ENCODE results near the gene TSPAN14. TPM values are rescaled to one million over a fixed set of nuclear protein-coding genes. Genes with fewer than 3 reads are reported as not detected.

Gene TSPAN14
- polyA plus RNA-seq, 3 donors from 2014 or later = 141 to 363 (median 226) TPM

DNA sequence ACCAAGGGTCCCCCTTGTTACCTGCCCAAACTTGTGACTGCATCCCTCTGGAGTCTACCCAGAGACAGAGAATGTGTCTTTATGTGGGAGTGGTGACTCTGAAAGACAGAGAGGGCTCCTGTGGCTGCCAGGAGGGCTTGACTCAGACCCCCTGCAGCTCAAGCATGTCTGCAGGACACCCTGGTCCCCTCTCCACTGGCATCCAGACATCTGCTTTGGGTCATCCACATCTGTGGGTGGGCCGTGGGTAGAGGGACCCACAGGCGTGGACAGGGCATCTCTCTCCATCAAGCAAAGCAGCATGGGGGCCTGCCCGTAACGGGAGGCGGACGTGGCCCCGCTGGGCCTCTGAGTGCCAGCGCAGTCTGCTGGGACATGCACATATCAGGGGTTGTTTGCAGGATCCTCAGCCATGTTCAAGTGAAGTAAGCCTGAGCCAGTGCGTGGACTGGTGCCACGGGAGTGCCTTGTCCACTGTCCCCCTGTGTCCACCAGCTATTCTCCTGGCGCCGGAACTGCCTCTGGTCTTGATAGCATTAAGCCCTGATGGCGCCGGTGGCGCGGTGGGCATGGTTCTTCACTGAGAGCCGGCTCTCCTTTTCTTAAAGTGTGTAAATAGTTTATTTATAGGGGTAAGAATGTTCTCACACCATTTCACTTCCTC lies 64.2 kb downstream of the TSPAN14 start:
- Mint-ChIP-seq H3K27me3 (ENCODE audit: low read depth in 3 of 3) (peaks cover 0 to 15% (median 3%) of the 10 kb centered on the region in 3 donors), H3K36me3 (peaks cover 7 to 33% (median 23%) of the 10 kb centered on the region in 3 donors), H3K4me1 (peaks cover 43 to 48% of the 10 kb centered on the region in 2 donors), H3K9me3 (no peaks in the 10 kb centered on the region), H3K4me3 (peak overlapping the region in 1 of 5 donors; percentile 23), H3K27ac (peak overlapping the region; percentile 51 to 82 (median 74))
- DNase-seq = no peak

DNA sequence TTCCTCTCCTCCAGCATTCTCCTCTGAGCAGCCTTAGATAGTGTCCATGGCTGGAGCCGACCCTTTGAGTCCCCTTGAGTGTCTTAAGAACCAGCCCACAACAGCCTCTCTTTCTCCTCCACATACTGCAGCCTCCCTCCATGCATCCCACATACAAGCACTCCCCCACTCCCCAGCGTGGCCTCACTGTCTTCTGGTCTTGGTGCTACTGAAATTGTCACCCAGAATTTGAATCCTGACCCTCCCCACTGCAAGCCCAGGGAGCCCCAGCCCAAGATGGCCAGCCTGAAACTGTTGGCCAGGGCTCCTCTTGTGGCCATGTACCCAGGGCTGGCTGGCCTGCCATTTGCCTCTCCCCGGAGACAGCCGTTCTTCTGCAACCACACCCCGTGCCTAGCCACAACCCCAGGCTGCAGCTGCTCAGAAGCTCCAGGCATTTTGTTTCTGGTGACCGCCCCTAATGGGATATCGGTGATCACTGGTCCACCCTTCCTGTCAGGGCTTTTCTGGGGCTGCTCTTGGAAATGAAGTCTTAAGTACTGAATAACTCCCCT lies 64.8 kb downstream of the TSPAN14 start:
- Mint-ChIP-seq H3K27me3 (ENCODE audit: low read depth in 3 of 3) (peaks cover 0 to 15% (median 7%) of the 10 kb centered on the region in 3 donors), H3K4me3 (peak overlapping the region in 1 of 5 donors; percentile 23), H3K9me3 (no peaks in the 10 kb centered on the region), H3K4me1 (peaks cover 48 to 54% of the 10 kb centered on the region in 2 donors), H3K36me3 (peaks cover 7 to 31% (median 23%) of the 10 kb centered on the region in 3 donors), H3K27ac (peak overlapping the region; percentile 52 to 82 (median 72))
- no peak for DNase-seq

DNA sequence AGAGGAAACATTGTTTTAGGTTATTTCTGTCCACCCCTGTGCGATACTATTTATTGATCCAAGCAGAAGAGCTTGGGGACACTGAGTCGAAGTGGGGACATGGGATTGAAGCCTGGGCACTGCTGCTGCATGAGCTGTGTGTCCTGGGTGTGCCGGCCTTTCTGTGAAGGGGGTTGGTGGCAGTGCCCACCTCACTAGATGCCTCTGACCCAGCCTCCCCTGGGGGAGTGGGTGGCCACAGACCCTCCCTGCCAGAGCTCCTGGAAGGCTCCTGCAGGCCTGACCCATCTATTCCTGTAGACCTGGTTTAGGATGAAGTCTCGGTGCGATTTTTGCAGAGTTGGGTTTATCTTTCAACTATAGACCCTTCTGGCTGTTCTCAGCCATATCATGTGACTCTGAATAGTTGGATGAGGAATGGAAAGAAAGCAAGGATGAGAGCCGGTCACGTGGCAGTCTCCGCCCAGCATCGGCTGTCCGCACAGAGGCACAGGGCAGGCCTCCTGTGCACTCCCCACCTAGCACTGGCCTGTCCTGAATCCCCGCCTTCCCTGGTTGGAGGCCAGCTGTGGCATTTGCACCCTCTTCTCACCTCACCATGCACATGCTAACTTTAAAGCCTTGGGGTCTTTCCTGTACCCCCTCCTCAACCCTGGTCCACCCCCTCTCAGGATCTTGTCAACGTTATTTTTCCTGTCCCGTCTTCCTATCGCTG lies 66.0 kb downstream of the TSPAN14 start:
- peaks cover 3 to 22% (median 14%) of the 10 kb centered on the region in 3 donors for H3K36me3 Mint-ChIP-seq
- H3K4me3 Mint-ChIP-seq = peak overlapping the region in 2 of 5 donors; percentile 8 to 17
- peak overlapping the region in 5 of 6 donors; percentile 41 to 87 (median 75) for H3K27ac Mint-ChIP-seq
- H3K9me3 Mint-ChIP-seq = no peaks in the 10 kb centered on the region
- no peak for DNase-seq
- peaks cover 58 to 66% of the 10 kb centered on the region in 2 donors for H3K4me1 Mint-ChIP-seq
- H3K27me3 Mint-ChIP-seq (ENCODE audit: low read depth in 3 of 3) = peaks cover 0 to 17% (median 11%) of the 10 kb centered on the region in 3 donors

DNA sequence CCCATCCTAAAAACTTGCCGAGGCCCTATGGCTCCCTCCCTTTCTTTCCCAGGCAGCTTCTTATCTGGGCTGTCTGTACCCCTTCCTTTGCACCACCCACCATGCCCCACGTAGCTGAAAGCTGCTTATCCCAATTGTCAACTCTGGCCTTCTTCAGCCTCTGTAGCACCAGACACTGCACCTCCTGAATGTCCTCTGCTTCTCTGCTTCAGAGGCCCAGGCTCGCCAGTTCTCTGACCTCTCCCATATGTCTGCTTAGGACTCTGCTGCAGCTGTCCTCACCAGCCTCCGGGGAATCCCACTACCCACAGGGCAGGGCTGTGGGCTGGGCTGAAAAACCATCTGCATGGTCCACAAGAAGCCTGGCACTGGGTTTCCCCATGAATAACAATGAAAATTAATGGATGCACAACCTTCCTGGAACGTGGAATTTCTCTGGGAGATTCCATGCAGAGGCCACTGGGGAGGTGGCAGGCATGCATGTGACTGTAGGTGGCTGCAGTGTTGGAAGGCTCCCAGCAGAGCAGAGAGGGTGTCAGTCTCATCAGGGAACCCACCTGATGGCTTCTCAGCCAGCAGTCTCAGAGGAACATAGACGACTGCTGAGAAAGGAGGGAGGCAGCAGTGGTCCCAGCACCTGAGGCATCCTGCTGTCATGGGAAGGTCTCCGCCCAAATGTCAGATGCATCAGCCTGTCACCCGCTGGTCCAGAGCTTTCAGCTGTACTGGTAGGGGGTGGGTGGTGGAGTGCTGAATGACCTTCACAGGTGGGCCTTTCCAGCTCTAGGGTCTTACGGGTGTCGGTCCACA lies 66.8 kb downstream of the TSPAN14 start:
- peaks cover 0 to 18% (median 11%) of the 10 kb centered on the region in 3 donors for H3K27me3 Mint-ChIP-seq (ENCODE audit: low read depth in 3 of 3)
- peaks cover 3 to 22% (median 14%) of the 10 kb centered on the region in 3 donors for H3K36me3 Mint-ChIP-seq
- H3K4me3 Mint-ChIP-seq = no peak overlapping the region
- peak overlapping the region; percentile 14 to 87 (median 70) for H3K27ac Mint-ChIP-seq
- no peaks in the 10 kb centered on the region for H3K9me3 Mint-ChIP-seq
- DNase-seq = no peak
- peaks cover 63 to 73% of the 10 kb centered on the region in 2 donors for H3K4me1 Mint-ChIP-seq

DNA sequence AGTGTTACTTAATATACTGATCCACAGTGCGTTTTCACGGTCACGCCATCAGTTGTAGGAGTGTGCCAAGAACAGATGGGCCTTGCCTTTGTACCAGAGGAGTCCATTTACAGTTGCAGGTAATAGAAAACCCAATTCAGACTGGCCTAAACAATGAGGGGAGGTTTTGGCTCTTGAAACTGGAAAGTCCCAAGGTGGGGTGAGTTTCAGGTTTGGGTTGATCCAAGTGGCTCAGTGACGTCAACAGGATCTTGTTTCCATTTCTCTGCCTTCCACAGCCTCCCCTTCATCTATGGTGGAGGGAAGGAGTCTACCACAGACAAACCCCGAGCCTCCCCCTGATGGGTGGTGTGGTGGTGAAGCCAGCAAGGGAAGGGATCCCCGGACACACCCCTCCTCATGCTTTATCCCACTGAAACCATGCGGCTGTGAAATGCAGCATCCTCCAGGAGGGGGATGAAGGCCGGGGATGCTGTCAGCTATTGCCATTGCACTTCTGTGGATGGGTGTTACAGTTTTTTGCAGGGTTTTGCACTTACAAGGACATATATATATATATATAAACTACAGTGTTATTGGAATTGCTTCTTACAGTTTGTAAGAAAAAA lies 68.8 kb downstream of the TSPAN14 start:
- Mint-ChIP-seq H3K36me3 (peaks cover 3 to 16% (median 5%) of the 10 kb centered on the region in 3 donors), H3K4me1 (peaks cover 66 to 69% of the 10 kb centered on the region in 2 donors), H3K4me3 (no peak overlapping the region), H3K27me3 (ENCODE audit: low read depth in 3 of 3) (peaks cover 2 to 17% (median 7%) of the 10 kb centered on the region in 3 donors), H3K9me3 (no peaks in the 10 kb centered on the region), H3K27ac (peak overlapping the region in 5 of 6 donors; percentile 4 to 70 (median 31))
- DNase-seq = no peak

DNA sequence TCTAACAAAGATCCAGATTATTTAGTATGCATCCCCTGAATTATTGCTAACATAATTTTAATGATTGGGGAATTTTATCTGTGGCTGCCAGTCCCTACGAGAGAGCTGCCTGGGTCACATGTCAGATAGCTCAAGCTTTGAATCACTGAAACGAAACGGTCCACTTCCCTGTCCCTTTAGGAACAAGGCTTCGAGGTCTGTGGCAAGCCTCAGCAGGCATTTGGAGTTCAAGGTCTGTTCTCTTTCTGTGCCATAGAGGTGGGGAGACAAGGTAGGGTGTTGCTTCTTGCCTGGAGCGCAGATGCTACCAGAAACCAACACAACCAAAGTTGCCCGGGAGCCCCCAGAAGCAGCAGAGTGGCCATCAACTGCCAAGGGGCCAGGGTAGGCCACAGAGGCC lies 69.7 kb downstream of the TSPAN14 start:
- H3K27me3 Mint-ChIP-seq (ENCODE audit: low read depth in 3 of 3) = peaks cover 2 to 15% (median 7%) of the 10 kb centered on the region in 3 donors
- peaks cover 65 to 69% of the 10 kb centered on the region in 2 donors for H3K4me1 Mint-ChIP-seq

DNA sequence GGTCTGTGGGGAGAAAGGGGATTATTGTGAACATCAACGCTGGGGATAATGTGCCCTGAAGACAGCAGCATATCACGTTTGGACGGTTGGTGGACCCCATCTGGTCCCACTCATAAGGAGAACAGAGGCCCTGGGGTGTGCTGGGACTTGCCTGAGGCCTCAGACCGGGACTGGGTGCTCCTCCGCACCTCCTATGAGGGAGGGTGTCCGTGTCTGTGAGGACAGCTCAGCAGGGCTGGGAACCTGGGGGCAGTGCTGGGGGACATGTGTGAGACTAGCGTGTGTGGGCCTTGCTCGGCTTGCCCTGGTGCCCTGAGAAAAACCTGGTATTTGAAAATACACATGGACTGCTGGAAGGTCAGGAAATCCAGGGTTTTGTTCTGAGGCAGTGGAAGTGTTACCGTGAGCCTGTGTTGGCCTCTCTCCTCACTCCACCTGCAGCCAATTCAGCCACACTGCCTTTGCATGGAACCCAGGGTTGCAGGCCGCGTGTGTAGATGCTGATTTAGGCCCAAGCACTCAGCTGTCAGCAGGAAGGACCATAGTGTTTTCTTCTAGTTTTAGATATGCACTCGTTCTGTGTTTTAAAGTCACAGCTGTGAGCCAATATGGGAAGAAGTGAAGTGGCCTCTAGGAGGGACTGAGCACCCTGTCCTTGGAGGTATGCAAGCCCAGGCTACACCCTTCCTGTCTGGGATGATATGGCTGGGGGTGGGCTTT lies 70.2 kb downstream of the TSPAN14 start:
- Mint-ChIP-seq H3K9me3 (no peaks in the 10 kb centered on the region), H3K4me3 (no peak overlapping the region), H3K27ac (peak overlapping the region in 5 of 6 donors; percentile 64 to 81 (median 77)), H3K4me1 (peaks cover 65 to 69% of the 10 kb centered on the region in 2 donors), H3K27me3 (ENCODE audit: low read depth in 3 of 3) (peaks cover 2 to 12% (median 7%) of the 10 kb centered on the region in 3 donors), H3K36me3 (peaks cover 0 to 6% (median 0%) of the 10 kb centered on the region in 3 donors)
- DNase-seq = no peak

More for the DNA sequence above, 69.7 kb downstream of the TSPAN14 start:
- Mint-ChIP-seq H3K27ac (peak overlapping the region; percentile 40 to 81 (median 77)), H3K9me3 (no peaks in the 10 kb centered on the region), H3K4me3 (peak overlapping the region in 1 of 5 donors; percentile 32), H3K36me3 (peaks cover 2 to 11% (median 2%) of the 10 kb centered on the region in 3 donors)
- DNase-seq = no peak

DNA sequence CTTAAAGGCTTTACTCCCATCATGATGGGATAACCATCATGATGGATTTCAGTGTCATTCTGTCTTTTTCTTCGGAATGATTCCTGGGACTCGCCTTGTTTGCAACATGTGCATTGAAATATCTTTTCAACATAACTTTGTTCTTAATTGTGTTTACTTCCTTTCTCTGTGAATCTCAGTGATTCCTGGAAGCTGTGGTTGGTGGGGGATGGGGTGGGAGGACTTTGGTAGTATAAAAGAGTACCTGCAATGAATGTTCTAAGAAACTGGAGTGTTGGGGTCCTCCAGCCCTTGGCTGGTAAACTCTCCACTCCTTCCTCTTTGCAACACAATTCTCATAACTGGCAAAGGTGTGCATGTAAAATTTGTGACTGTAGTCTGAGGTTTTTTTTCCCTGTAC lies 72.1 kb downstream of the TSPAN14 start:
- no peaks in the 10 kb centered on the region for H3K9me3 Mint-ChIP-seq
- H3K4me3 Mint-ChIP-seq = no peak overlapping the region
- H3K36me3 Mint-ChIP-seq = no peaks in the 10 kb centered on the region
- DNase-seq = no peak
- peaks cover 65 to 71% of the 10 kb centered on the region in 2 donors for H3K4me1 Mint-ChIP-seq
- peak overlapping the region in 5 of 6 donors; percentile 20 to 90 (median 63) for H3K27ac Mint-ChIP-seq
- H3K27me3 Mint-ChIP-seq (ENCODE audit: low read depth in 3 of 3) = peaks cover 2 to 7% (median 5%) of the 10 kb centered on the region in 3 donors

DNA sequence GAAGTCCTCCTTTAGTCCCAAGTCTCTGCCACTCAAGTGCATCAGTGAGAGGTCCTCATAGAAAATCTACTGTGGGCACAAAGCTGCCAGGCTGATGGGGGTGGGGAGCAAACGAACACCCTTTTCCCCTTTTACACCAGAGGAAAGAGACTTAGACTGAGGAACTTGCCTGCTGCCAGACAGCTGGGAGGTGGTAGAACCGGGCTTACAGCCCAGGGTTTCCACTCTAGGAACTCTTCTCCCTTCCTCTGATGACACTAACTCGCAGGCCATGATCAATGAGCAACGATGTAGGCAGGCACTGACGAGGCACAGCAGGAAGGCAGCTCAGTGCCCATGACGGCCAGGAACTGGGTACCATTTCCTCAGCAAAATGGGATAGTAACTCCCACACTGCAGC lies 72.6 kb downstream of the TSPAN14 start:
- H3K4me1 Mint-ChIP-seq = peaks cover 68 to 76% of the 10 kb centered on the region in 2 donors
- no peaks in the 10 kb centered on the region for H3K9me3 Mint-ChIP-seq
- peaks cover 2 to 7% (median 5%) of the 10 kb centered on the region in 3 donors for H3K27me3 Mint-ChIP-seq (ENCODE audit: low read depth in 3 of 3)
- no peaks in the 10 kb centered on the region for H3K36me3 Mint-ChIP-seq
- peak overlapping the region in 1 of 6 donors; percentile 53 for H3K27ac Mint-ChIP-seq
- H3K4me3 Mint-ChIP-seq = no peak overlapping the region
- DNase-seq = no peak

DNA sequence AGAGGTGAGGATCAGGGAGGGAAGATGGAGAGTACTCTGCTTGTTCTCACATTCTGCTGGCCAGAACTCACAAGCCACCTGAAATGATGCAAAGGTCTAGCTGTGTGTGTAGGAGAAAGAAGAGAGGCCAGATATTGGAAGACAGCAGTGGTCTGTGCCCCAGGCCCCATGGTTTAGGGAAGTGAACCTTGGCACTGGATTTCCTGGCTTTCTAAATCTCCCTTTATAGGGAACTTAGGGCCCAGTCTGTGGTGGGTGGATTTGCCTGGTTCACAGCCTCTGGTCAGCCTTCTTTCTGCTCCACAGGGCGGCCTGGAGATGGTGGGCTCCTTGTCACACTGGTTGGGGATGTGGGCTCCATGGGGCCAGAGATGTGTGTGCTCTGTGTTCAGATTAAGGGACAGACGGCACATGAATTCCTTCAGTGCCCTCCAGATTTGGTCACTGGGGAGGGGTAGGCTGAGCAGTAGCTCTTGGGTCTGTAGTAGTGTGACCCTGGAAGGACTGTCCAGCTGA lies 74.1 kb downstream of the TSPAN14 start:
- peaks cover 64 to 79% of the 10 kb centered on the region in 2 donors for H3K4me1 Mint-ChIP-seq
- no peaks in the 10 kb centered on the region for H3K9me3 Mint-ChIP-seq
- peaks cover 4 to 7% (median 5%) of the 10 kb centered on the region in 3 donors for H3K27me3 Mint-ChIP-seq (ENCODE audit: low read depth in 3 of 3)
- no peak overlapping the region for H3K4me3 Mint-ChIP-seq
- no peak for DNase-seq
- H3K36me3 Mint-ChIP-seq = no peaks in the 10 kb centered on the region
- peak overlapping the region in 3 of 6 donors; percentile 30 to 73 (median 38) for H3K27ac Mint-ChIP-seq

DNA sequence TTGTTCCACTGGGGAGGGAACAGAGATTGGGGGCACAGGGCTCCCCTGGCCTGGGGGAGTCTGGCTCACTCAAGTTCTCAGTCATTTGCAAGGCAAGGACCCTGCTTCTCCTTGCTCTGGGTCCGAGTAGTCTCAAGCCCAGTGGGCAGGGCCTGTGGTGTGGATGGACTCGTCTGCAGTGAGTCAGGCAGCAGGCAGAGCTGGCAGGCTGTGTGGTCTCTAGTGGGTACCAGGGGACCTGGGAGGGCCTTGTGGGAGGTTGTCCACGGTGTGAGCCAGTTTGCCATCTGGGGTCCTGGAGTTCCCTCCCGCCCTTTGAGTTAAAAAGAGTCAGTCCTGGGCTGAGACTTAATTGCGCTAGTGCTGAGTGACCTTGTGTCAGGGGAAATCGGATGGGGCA lies 74.8 kb downstream of the TSPAN14 start:
- peak overlapping the region in 1 of 5 donors; percentile 20 for H3K4me3 Mint-ChIP-seq
- no peak for DNase-seq
- H3K36me3 Mint-ChIP-seq = no peaks in the 10 kb centered on the region
- no peaks in the 10 kb centered on the region for H3K9me3 Mint-ChIP-seq
- peaks cover 3 to 5% (median 4%) of the 10 kb centered on the region in 3 donors for H3K27me3 Mint-ChIP-seq (ENCODE audit: low read depth in 3 of 3)
- peak overlapping the region in 5 of 6 donors; percentile 41 to 73 (median 72) for H3K27ac Mint-ChIP-seq
- H3K4me1 Mint-ChIP-seq = peaks cover 60 to 73% of the 10 kb centered on the region in 2 donors

DNA sequence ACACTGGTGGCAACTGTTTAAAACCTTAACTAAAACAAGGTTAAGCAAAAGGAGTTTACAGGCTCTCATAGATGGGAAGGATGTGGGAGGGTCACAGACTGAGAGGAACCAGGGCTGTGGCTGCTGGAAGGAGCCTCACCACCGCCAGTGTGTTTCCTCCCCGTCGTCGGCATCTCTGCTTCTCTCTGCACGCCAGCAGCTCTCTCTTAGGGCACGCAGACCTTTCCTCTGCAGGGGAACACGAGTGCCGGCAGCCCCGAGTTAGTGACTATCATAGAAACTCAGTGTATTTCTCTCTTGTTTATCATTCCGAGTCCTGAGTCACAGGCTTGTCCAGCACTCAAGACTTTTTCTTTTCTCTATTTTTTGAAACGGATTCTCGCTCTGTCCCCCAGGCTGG lies 75.5 kb downstream of the TSPAN14 start:
- peaks cover 53 to 66% of the 10 kb centered on the region in 2 donors for H3K4me1 Mint-ChIP-seq
- H3K27me3 Mint-ChIP-seq (ENCODE audit: low read depth in 3 of 3) = peaks cover 0 to 4% (median 2%) of the 10 kb centered on the region in 3 donors
- peak overlapping the region; percentile 25 to 65 (median 53) for H3K4me3 Mint-ChIP-seq
- DNase-seq = peak in 2 of 3 donors; percentile 13 to 24
- no peaks in the 10 kb centered on the region for H3K36me3 Mint-ChIP-seq
- peak overlapping the region; percentile 34 to 73 (median 66) for H3K27ac Mint-ChIP-seq
- H3K9me3 Mint-ChIP-seq = no peaks in the 10 kb centered on the region

Measured in immature natural killer cell (primary cell).